Ovary (tissue), 3 donors: ENCODE measurements around the gene ETNK1.

Source experiments
- CTCF ChIP-seq, 3 donors: fragments of 450-650 bp in 2 of 3; fragments of 200-600 bp in 1 of 3; IDR thresholded peaks; one replicate each; pipeline versions ENCODE4 v1.5.1 to v1.8.0; 2016 to 2022; ENCODE audit warnings: antibody characterized with exemption in 3 of 3, mild to moderate bottlenecking in 1 of 3
- EP300 ChIP-seq: sonication (generic); formaldehyde crosslinking; IDR thresholded peaks from one replicate; pipeline ENCODE4 v1.6.1; 2017; ENCODE audit warnings: antibody characterized with exemption
- POLR2A ChIP-seq: fragments of 450-650 bp; IDR thresholded peaks from one replicate; pipeline ENCODE4 v1.6.1; 2017; ENCODE audit warnings: antibody characterized with exemption, mild to moderate bottlenecking, moderate library complexity
- donor health status: DM: no; HTN: no; CAD: no.

- TF ChIP-seq CTCF (IDR thresholded peaks at IDR 0.05), result no peak
- no peak for TF ChIP-seq EP300
- no peak for TF ChIP-seq POLR2A
Observed at GRCh38 chr12:22691319-22691718, 66.3 kb downstream of the ETNK1 start.
